Activated CD4-positive, alpha-beta T cell treated with anti-CD3 and anti-CD28 coated beads, Interleukin-2, Interleukin-6, amounts not matched to agents 100 ng/mL and 50 ng/mL, durations not matched to agents 16 hours and 8 hours (primary cell): ENCODE results near the gene NDP.
"Not testable (repeated sequence)": the region's sequence is repeated elsewhere in the genome, so short reads cannot be mapped to it uniquely, and the experiment has no call there.

ENCODE experiments used
- DNase-seq: peaks from one replicate; pipeline ENCODE4 v3.0.0-alpha.2; 2020

Gene NDP

GRCh38 chrX:43969504-43970501 is 3.4 kb downstream of the NDP start:
- DNase-seq = no peak

- no peak for DNase-seq
Measured at GRCh38 chrX:43968359-43968781, 4.8 kb downstream of the NDP start.

- DNase-seq = no peak
Measured at GRCh38 chrX:43964936-43965335, 8.3 kb downstream of the NDP start.

GRCh38 chrX:43963726-43964125 is 9.5 kb downstream of the NDP start:
- DNase-seq = no peak

- DNase-seq = no peak
Measured at GRCh38 chrX:43962636-43963035, 10.6 kb downstream of the NDP start.

GRCh38 chrX:43961699-43962098 is 11.5 kb downstream of the NDP start:
- no peak for DNase-seq

- DNase-seq = peak; percentile 57
Measured at GRCh38 chrX:43958529-43958928, 14.7 kb downstream of the NDP start.

- DNase-seq = no peak
Measured at GRCh38 chrX:43956034-43956433, 17.2 kb downstream of the NDP start.

GRCh38 chrX:43953218-43953617 is 20.0 kb downstream of the NDP start:
- DNase-seq = no peak

GRCh38 chrX:43949669-43950068 is 23.5 kb downstream of the NDP start:
- peak; percentile 25 for DNase-seq

- DNase-seq = no peak
Measured at GRCh38 chrX:43940816-43941474, 32.2 kb downstream of the NDP start.

- no peak for DNase-seq
Measured at GRCh38 chrX:43939187-43939926, 33.8 kb downstream of the NDP start.

GRCh38 chrX:43922032-43922431 is 51.2 kb downstream of the NDP start:
- DNase-seq = not testable (repeated sequence)

- DNase-seq = not testable (repeated sequence)
Measured at GRCh38 chrX:43910772-43911171, 62.4 kb downstream of the NDP start.

GRCh38 chrX:43910012-43910411 is 63.2 kb downstream of the NDP start:
- no peak for DNase-seq

GRCh38 chrX:43909141-43909540 is 64.0 kb downstream of the NDP start:
- DNase-seq = no peak

GRCh38 chrX:43899878-43900815 is 73.0 kb downstream of the NDP start:
- DNase-seq = no peak
